ENCODE data around the gene AQP2. TPM values are rescaled to one million over a fixed set of nuclear protein-coding genes. Genes with fewer than 3 reads are reported as not detected.

Gene AQP2
- total RNA-seq, 4 donors from 2014 or later: not detected

DNA sequence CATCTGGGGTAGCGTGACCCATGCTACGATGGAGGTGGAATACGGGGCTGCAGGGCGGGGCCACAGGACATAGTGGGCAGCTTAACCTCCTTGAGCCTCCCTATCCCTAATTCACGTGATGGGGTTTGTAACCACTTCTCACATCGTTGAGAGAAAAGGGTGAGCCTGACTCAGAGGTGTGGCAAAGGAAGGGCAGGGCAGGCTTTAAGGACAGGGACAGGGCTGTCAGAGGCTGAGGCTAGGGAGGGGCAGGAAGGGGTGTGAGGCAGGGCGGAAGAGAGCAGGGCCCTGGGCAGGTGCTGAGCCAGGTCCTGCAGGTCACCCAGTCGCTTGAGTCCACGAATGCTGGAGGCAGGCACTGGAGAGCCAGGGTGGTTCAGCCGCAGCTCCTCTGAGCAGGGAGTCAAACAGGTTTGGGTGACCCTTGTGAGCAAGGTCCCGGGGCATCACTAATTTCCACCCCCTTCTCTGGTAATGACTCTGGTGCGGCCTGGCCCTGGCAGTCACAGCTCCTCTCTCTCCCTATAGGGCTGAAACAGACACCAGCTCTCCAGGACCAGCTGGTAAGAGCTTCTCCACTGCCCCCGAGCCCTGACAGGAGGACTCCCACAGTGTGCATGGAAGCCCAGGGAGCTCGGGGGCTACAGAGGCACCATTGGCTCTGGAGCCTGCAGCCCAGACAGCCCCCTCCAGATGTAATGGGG is 7.5 kb upstream of the AQP2 start:
- Histone ChIP-seq H3K4me3 (no peak overlapping the region), H3K27ac (peak overlapping the region in 1 of 4 donors; percentile 23), H3K9me3 (no peaks in the 10 kb centered on the region), H3K36me3 (no peaks in the 10 kb centered on the region), H3K4me1 (peaks cover 0 to 17% (median 10%) of the 10 kb centered on the region in 4 donors), H3K27me3 (no peaks in the 10 kb centered on the region)
- WGBS, 2 donors (ENCODE audit: low coverage in 1 of 2): 47 to 48% methylated on average over 3 to 14 of the region's 14 CpGs
- peak; percentile 73 for DNase-seq
- TF ChIP-seq POLR2A (IDR thresholded peaks at IDR 0.05): no peak
- TF ChIP-seq, protein P1, sequence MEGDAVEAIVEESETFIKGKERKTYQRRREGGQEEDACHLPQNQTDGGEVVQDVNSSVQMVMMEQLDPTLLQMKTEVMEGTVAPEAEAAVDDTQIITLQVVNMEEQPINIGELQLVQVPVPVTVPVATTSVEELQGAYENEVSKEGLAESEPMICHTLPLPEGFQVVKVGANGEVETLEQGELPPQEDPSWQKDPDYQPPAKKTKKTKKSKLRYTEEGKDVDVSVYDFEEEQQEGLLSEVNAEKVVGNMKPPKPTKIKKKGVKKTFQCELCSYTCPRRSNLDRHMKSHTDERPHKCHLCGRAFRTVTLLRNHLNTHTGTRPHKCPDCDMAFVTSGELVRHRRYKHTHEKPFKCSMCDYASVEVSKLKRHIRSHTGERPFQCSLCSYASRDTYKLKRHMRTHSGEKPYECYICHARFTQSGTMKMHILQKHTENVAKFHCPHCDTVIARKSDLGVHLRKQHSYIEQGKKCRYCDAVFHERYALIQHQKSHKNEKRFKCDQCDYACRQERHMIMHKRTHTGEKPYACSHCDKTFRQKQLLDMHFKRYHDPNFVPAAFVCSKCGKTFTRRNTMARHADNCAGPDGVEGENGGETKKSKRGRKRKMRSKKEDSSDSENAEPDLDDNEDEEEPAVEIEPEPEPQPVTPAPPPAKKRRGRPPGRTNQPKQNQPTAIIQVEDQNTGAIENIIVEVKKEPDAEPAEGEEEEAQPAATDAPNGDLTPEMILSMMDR (IDR thresholded peaks at IDR 0.05): no peak
- TF ChIP-seq POLR2AphosphoS5 (IDR thresholded peaks at IDR 0.05): no peak
- no peak for TF ChIP-seq EP300 (IDR thresholded peaks at IDR 0.05; ENCODE audit: low read depth)
- intact Hi-C loops (cut with DNase I; ENCODE audit: low total_unique reads) (no loop called here), in situ Hi-C loops (cut with MboI; ENCODE audit: low pct_ligation_motif_present in 1 of 4, low pct_unique_long_range_greater_than_20kb in 1 of 4, low sequenced_read_pairs in 3 of 4) (no loop called here)

DNA sequence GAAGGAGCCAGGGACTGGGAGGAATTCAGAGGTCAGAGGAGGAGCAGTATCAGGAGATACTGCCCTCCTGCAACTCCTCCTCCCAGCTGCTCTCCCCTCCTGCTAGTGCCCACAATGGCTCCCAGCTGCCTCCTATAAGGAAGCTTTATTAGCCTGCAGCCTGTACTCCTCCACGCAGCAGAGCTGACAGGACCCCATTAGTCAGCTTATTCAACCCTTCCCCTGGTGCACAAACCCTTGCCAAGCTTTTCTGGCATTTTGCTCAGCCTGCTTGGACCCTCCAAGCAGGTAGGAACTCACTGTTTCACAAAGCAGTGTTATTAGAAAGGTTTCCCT is 6.9 kb upstream of the AQP2 start:
- WGBS, 2 donors (ENCODE audit: low coverage in 1 of 2): 83% methylated on average over 1 of the region's 1 CpG; no CpG with 5 or more reads in 1 of the 2 donors

DNA sequence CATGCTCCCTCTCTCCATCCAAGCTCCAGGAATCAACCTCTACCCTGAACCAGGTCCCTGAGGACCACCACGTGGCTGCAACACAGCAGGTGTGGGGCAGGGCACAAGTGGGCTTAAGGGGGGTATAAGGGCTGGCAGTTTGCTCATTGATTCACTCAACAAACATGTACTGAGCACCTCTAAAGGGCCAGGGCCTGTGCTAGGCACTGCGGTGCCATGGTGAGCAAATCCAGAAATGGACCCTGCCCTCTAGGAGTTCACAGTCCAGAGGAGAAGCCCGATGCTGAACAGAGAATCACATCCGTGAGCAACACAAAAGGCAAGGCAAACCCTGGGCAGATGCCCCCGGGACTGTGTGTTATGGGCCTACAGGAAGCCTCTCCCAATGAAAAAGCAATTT is 6.5 kb upstream of the AQP2 start:
- DNase-seq: no peak
- intact Hi-C loops (cut with DNase I; ENCODE audit: low total_unique reads): no loop called here
- H3K27ac ChIP-seq: no peak overlapping the region

More for the DNA sequence above, 6.9 kb upstream of the AQP2 start:
- no peak for DNase-seq
- intact Hi-C loops (cut with DNase I; ENCODE audit: low total_unique reads) (no loop called here), in situ Hi-C loops (cut with MboI; ENCODE audit: low pct_ligation_motif_present in 1 of 4, low pct_unique_long_range_greater_than_20kb in 1 of 4, low sequenced_read_pairs in 3 of 4) (no loop called here)
- Histone ChIP-seq H3K4me1 (peaks cover 0 to 17% (median 10%) of the 10 kb centered on the region in 4 donors), H3K4me3 (no peak overlapping the region), H3K36me3 (no peaks in the 10 kb centered on the region), H3K9me3 (no peaks in the 10 kb centered on the region), H3K27ac (peak overlapping the region in 1 of 4 donors; percentile 23), H3K27me3 (no peaks in the 10 kb centered on the region)
- no peak for TF ChIP-seq POLR2A (IDR thresholded peaks at IDR 0.05)
- no peak for TF ChIP-seq EP300 (IDR thresholded peaks at IDR 0.05; ENCODE audit: low read depth)

DNA sequence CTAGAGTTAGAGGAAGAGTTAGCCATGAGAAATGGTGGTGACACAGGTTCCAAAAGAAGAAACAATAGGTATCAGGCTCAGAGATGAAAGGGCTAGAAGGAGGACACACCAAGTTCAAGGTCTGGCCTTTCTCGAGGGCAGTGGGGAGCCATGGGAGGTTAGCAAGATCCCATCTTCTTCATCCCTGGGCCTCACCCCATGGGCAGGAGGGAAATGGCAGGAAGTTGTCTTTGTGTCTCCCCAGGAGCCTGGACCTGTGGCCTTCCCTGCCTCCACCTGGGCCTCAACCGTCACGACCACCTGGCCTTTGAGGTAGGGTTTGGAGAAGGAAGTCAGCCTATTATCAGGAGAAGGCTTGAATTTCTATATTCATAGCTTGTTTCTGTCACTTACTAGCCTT is 5.8 kb upstream of the AQP2 start:
- H3K9me3 ChIP-seq: no peaks in the 10 kb centered on the region
- peaks cover 0 to 17% (median 10%) of the 10 kb centered on the region in 4 donors for H3K4me1 ChIP-seq
- H3K36me3 ChIP-seq: no peaks in the 10 kb centered on the region
- no peak for TF ChIP-seq EP300 (IDR thresholded peaks at IDR 0.05; ENCODE audit: low read depth)
- no peak for TF ChIP-seq POLR2A (IDR thresholded peaks at IDR 0.05)
- TF ChIP-seq, protein P1 (IDR thresholded peaks at IDR 0.05): no peak
- H3K4me3 ChIP-seq: no peak overlapping the region
- DNase-seq: no peak
- whole genome bisulfite sequencing, 2 donors (ENCODE audit: low coverage in 1 of 2): 91 to 100% methylated on average over 1 to 3 of the region's 3 CpGs
- H3K27me3 ChIP-seq: no peaks in the 10 kb centered on the region
- no peak overlapping the region for H3K27ac ChIP-seq
- intact Hi-C loops (cut with DNase I; ENCODE audit: low total_unique reads): no loop called here
- in situ Hi-C loops (cut with MboI; ENCODE audit: low pct_ligation_motif_present in 1 of 4, low pct_unique_long_range_greater_than_20kb in 1 of 4, low sequenced_read_pairs in 3 of 4): no loop called here

More for the DNA sequence above, 6.5 kb upstream of the AQP2 start:
- Histone ChIP-seq H3K27me3 (no peaks in the 10 kb centered on the region), H3K4me3 (no peak overlapping the region), H3K4me1 (peaks cover 0 to 17% (median 10%) of the 10 kb centered on the region in 4 donors), H3K36me3 (no peaks in the 10 kb centered on the region), H3K9me3 (no peaks in the 10 kb centered on the region)
- WGBS, 2 donors (ENCODE audit: low coverage in 1 of 2): 80% methylated on average over 5 of the region's 5 CpGs; no CpG with 5 or more reads in 1 of the 2 donors
- TF ChIP-seq, protein P1 (IDR thresholded peaks at IDR 0.05): no peak
- no peak for TF ChIP-seq POLR2A (IDR thresholded peaks at IDR 0.05)
- no peak for TF ChIP-seq POLR2AphosphoS5 (IDR thresholded peaks at IDR 0.05)
- TF ChIP-seq EP300 (IDR thresholded peaks at IDR 0.05; ENCODE audit: low read depth): no peak
- in situ Hi-C loops (cut with MboI; ENCODE audit: low pct_ligation_motif_present in 1 of 4, low pct_unique_long_range_greater_than_20kb in 1 of 4, low sequenced_read_pairs in 3 of 4): no loop called here
